Upper lobe of left lung (tissue), 4 donors: ENCODE results near the gene ITPR1.

Experiments
- CTCF ChIP-seq, 6 experiments: fragments of 450-650 bp in 4 of 6; fragments of 200-600 bp in 2 of 6; sonication (generic) in 2 of 6; IDR thresholded peaks; one replicate each; pipeline ENCODE4 v1.5.1; 2016 to 2019; ENCODE audit warnings: antibody characterized with exemption in 6 of 6
- EP300 ChIP-seq, 4 donors: sonication (generic); formaldehyde crosslinking; IDR thresholded peaks; one replicate each; pipeline ENCODE4 v1.5.1; 2017; ENCODE audit warnings: antibody characterized with exemption in 4 of 4, control low read depth in 2 of 4
- POLR2A ChIP-seq, 4 donors: fragments of 450-650 bp; IDR thresholded peaks; one replicate each; pipeline ENCODE4 v1.5.1; 2016 to 2017; ENCODE audit warnings: antibody characterized with exemption in 4 of 4, mild to moderate bottlenecking in 2 of 4
- POLR2AphosphoS5 ChIP-seq, 2 donors: sonication (generic); formaldehyde crosslinking; IDR thresholded peaks; one replicate each; pipeline ENCODE4 v1.5.1; 2017; ENCODE audit warnings: antibody characterized with exemption in 2 of 2

- no peak for TF ChIP-seq CTCF (IDR thresholded peaks at IDR 0.05)
- no peak for TF ChIP-seq POLR2A (IDR thresholded peaks at IDR 0.05)
- no peak for TF ChIP-seq POLR2AphosphoS5 (IDR thresholded peaks at IDR 0.05)
- no peak for TF ChIP-seq EP300 (IDR thresholded peaks at IDR 0.05)
These were observed 106.5 kb downstream of the ITPR1 start for GRCh38 chr3:4599612-4600011.
